GM21737 (cell line): Measurements from ENCODE around the gene SCMH1.
"Not testable (repeated sequence)": the region's sequence is repeated elsewhere in the genome, so short reads cannot be mapped to it uniquely, and the experiment has no call there.

ENCODE experiments used
- ATAC-seq: cut with Tn5 transposase; IDR thresholded peaks from one replicate; pipeline ENCODE4 v1.9.1; 2021; ENCODE audit warnings: mild to moderate bottlenecking, moderate library complexity; ENCODE audit not compliant: unreplicated experiment

SCMH1 gene

GRCh38 chr1:41215623-41216022 lies 26.5 kb downstream of the SCMH1 start:
- no peak for ATAC-seq

DNA sequence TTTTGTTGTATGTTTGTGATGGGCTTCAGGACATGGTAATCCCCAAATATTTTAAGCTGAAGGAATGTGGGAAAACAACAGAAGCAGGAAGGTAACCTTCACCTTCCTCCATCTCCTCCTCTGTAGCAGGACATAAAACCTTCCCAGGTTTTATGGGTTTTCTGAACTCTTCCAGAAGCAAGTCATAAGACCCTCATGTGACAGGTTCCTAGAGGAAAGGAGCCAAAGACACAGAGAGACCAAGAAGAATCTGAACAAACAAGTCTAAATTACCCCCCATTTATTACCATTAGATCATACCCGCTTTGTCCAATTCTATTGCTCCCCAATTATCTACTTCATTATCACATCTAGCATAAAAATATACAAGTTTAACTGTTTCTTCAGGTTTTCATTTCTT lies 28.8 kb downstream of the SCMH1 start:
- no peak for ATAC-seq

GRCh38 chr1:41211608-41212007 lies 30.5 kb downstream of the SCMH1 start:
- not testable (repeated sequence) for ATAC-seq

- not testable (repeated sequence) for ATAC-seq
Measured at GRCh38 chr1:41207053-41207452, 35.1 kb downstream of the SCMH1 start.

DNA sequence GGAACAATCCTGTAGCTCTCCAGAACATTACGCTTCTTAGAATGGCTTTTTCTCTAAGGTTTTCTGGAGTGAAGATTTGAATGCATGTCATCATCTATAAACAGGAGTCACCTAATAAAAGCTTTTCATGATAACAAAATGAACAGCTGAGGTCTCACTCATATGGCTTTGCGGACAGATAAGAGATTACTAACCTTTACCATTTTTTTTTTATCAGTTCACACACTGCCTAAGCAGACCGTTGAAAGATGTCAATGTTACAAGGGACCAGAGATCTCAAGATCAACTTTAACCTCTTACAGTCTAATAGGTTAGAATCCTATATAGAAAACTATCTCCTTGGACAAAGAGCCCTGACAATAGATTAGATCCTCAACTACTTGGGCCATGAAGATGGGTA lies 41.4 kb downstream of the SCMH1 start:
- ATAC-seq, result no peak

DNA sequence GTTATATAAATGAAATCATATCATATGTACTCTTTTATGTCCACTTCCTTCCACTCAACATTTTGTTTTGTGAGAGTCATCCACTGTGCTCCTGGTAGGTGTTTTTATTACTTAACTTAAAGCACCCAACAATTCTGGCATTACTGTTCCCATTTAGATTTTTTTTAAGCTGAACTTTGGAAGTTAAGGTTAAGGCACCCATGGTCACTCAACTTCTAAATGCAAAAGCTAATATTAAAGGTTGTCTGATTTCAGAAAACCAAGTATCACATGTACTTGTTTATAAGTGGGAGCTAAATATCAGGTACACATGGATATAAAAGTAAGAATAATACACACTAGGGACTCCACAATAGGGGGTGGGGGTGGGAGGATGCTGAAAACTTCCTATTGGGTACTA lies 42.7 kb downstream of the SCMH1 start:
- ATAC-seq, result no peak

- ATAC-seq, result no peak
Measured at GRCh38 chr1:41192456-41193178, 49.5 kb downstream of the SCMH1 start.

DNA sequence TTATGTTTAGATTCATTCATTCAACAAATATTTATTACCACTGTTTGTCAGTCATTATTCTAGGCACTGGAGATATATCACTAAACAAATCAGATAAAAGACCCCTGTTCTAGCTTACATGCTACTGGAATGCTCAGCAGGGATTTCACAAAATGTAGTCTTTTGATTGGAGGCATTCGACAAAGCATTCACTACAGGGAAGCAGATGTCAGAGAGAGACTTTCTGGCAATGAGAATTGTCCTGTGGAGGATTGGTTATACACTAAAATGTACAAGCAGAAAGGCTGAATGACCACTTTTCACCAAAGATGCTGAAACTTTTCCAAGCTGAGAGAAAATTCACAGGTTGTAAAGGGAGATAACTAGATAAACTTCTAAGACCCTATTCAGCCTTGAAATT lies 57.7 kb downstream of the SCMH1 start:
- no peak for ATAC-seq

DNA sequence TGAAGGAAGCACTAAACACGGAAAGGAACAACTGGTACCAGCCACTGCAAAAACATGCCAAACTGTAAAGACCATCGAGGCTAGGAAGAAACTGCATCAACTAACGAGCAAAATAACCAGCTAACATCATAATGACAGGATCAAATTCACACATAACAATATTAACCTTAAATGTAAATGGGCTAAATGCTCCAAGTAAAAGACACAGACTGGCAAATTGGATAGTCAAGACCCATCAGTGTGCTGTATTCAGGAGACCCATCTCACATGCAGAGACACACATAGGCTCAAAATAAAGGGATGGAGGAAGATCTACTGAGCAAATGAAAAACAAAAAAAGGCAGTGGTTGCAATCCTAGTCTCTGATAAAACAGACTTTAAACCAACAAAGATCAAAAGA lies 63.9 kb downstream of the SCMH1 start:
- not testable (repeated sequence) for ATAC-seq

DNA sequence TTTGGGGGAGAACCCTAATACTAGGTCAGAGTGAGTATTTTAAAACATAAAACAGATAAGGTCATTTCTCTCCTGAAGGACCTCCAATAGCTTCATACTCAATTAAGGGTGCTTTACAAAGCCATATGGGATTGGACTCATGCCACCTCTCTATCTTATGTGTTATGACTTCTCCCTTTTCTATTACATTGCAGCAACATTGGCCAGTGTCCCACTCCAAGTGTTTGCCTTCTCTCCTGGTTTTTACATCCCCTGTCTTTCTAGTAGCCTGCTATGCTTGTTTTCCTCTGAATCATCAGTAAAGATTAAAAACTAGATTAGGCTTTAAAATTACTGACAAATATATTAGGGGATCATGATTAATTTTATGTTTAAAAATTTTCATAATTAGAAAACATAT lies 66.6 kb downstream of the SCMH1 start:
- no peak for ATAC-seq

- ATAC-seq, result no peak
Measured at GRCh38 chr1:41174170-41174569, 67.9 kb downstream of the SCMH1 start.

DNA sequence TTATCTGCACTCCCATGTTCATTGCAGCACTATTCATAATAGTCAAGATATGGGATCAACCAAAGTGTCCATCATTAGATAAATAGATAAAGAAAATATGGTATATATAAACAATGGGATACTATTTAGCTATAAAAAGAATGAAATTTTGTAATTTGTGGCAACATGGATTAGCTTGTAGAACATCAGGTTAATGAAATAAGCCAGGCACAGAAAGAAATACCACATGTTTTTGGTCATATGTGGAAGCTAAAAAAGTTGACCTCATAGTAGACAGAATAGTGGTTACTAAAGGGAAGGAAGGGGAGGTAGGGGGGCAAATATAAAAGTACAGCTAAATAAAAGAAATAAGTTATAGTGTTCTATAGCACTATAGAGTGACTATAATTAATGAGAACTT lies 68.5 kb downstream of the SCMH1 start:
- no peak for ATAC-seq

GRCh38 chr1:41171266-41171874 lies 70.7 kb downstream of the SCMH1 start:
- ATAC-seq, result no peak

GRCh38 chr1:41169799-41170180 lies 72.3 kb downstream of the SCMH1 start:
- no peak for ATAC-seq

- no peak for ATAC-seq
Measured at GRCh38 chr1:41169066-41169798, 72.9 kb downstream of the SCMH1 start.

GRCh38 chr1:41167667-41168066 lies 74.4 kb downstream of the SCMH1 start:
- no peak for ATAC-seq

DNA sequence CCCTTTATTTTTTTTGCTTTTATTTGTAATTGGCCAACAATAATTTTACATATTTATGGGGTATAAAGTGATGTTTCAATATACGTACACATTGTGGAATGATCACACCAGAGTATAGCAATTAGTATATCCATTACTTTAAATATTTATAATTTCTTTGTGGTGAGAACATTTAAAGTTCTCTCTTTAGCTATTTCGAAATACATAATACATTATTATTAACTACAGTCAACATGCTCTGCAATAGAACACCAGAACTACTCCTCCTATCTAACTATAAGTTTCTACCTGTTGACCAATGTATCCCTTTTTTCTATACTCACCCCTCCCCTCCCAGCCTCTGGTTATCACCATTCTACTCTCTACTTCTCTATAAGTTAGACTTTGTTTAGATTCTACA lies 77.4 kb downstream of the SCMH1 start:
- ATAC-seq, result no peak

- no peak for ATAC-seq
Measured at GRCh38 chr1:41162441-41162840, 79.7 kb downstream of the SCMH1 start.

DNA sequence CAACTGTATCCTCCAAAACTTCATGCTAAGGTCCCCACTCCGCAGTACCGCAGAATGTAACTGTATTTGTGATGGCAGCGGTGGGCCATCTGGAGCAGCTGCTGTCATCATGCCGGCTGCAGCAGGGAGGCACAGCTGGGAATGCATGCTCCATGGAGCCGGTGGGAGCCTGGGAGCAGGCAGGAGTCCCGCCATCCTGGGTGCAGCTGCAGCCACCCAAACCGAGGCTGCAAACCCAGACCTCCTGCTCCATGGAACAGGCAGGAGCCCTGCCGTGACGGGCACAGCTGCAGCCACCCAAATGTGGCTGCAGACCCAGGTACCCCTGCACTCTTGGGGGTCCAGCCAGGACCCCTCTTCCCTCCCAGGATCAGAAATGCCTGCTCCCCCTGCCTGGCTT lies 80.3 kb downstream of the SCMH1 start:
- ATAC-seq, result no peak

DNA sequence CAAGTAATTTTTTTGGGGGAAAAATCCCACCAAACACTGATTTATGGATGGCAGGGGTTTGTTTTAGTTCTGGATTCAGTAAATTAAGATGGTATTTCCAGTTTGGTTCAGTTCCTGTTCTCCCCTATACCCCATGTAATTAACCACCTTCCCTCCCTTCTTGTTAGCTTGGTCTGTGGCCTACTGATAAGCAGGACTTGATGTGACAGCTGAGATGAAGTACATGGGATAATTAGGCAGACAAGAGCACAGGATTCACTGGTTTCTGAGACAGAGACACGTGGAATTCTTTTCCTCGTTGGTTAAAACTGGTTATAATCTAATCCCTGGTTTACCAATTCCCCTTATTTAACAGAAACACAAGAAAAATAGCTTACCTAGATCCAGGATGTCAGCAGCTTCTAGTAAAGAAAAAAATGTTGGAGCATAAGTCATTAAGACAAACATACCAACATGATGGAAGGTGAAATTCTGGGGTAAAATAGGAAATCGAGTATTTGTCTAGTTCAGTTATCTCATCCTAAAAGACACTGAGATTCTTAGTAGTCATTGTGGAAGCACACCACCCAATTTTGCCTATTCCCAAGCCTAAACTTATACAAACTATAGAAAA lies 81.5 kb downstream of the SCMH1 start:
- ATAC-seq, result no peak

GRCh38 chr1:41158966-41159365 lies 83.1 kb downstream of the SCMH1 start:
- no peak for ATAC-seq
